LNCaP clone FGC (cell line): Measurements from ENCODE around the gene COPZ1.

Experiments
- DNase-seq: peaks from one replicate; pipeline ENCODE4 v3.0.0-alpha.2; 2011; ENCODE audit warnings: low read depth
- H3K4me3 ChIP-seq: 2 replicates; pipeline ENCODE4 v1.5.1; 2011; ENCODE audit warnings: mild to moderate bottlenecking, low read depth, low read length, control low read depth
- TF ChIP-seq, protein P1 (sequence below): IDR thresholded peaks from 2 replicates; pipeline ENCODE4 v1.5.1; 2012; ENCODE audit warnings: mild to moderate bottlenecking; ENCODE audit not compliant: control insufficient read depth, insufficient read depth; ENCODE audit errors: extremely low read depth

The COPZ1 gene

GRCh38 chr12:54359762-54360351 is 34.9 kb downstream of the COPZ1 start:
- H3K4me3 ChIP-seq = peak overlapping the region; percentile 73
- TF ChIP-seq, protein P1, sequence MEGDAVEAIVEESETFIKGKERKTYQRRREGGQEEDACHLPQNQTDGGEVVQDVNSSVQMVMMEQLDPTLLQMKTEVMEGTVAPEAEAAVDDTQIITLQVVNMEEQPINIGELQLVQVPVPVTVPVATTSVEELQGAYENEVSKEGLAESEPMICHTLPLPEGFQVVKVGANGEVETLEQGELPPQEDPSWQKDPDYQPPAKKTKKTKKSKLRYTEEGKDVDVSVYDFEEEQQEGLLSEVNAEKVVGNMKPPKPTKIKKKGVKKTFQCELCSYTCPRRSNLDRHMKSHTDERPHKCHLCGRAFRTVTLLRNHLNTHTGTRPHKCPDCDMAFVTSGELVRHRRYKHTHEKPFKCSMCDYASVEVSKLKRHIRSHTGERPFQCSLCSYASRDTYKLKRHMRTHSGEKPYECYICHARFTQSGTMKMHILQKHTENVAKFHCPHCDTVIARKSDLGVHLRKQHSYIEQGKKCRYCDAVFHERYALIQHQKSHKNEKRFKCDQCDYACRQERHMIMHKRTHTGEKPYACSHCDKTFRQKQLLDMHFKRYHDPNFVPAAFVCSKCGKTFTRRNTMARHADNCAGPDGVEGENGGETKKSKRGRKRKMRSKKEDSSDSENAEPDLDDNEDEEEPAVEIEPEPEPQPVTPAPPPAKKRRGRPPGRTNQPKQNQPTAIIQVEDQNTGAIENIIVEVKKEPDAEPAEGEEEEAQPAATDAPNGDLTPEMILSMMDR = no peak
- DNase-seq = no peak

DNA sequence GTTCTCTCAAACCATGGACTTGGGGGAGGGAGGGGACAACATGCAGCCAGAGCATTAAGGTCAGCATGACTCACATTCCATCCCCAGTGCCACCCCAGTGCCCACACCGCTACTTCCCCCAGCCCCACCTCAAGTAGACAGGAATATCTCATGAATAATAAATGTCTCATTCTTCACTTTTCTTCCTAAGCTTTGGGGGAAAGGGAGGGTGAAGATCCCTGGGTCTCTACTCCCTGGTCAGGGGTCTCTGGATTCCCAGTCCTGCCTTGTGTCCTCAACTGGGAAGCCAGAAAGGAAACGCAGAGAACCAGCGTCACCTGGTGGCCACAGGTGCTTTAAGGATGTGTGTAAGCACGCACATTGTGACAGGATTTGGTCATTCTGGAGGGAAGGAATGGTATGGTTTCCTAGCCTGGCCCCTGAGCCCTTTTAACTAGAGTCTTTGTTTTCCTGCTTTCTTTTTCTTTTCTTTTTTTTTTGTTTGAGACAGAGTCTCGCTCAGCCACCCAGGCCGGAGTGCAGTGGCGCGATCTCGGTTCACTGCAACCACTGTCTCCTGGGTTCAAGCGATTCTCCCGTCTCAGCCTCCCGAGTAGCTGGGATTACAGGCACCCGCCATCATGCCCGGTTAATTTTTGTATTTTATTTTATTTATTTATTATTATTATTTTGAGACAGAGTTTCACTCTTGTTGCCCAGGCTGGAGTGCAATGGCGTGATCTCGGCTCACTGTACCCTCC is 36.0 kb downstream of the COPZ1 start:
- H3K4me3 ChIP-seq = no peak overlapping the region
- DNase-seq = no peak
- TF ChIP-seq, protein P1 = peak; percentile 87

- TF ChIP-seq, protein P1 = no peak
- H3K4me3 ChIP-seq = no peak overlapping the region
- no peak for DNase-seq
Observed at GRCh38 chr12:54363047-54363446, 38.1 kb downstream of the COPZ1 start.

GRCh38 chr12:54363618-54364017 is 38.7 kb downstream of the COPZ1 start:
- no peak for DNase-seq
- TF ChIP-seq, protein P1 = no peak
- no peak overlapping the region for H3K4me3 ChIP-seq

DNA sequence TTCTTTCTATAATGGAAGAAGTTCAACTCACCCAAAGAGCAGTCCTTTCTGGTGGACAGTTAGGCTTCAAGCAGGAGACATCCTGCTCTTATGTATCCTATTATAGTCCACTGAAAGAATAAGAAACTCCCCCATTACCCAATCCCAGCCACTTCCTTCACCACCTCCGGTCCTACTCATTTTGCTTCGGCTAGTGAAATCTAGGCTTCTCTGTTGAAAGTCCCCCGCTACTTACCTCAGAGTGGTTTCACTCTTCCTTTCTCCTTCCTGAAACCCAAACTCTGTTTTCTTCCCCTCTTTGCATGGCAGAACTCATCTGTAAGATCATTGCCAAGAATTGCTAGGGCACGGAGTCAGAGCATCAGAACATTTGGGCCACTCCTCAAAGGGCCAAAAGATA is 39.5 kb downstream of the COPZ1 start, which contains the start of gene GPR84:
GPR84 (minus strand) TSS at position 74 of the 400 bp plus-strand sequence. CDS start 635 bp downstream, outside the sequence.
- no peak for DNase-seq
- H3K4me3 ChIP-seq = no peak within 1 kb of the TSS
- TF ChIP-seq, protein P1 = no peak

GRCh38 chr12:54368025-54368708 is 43.2 kb downstream of the COPZ1 start:
- DNase-seq = no peak
- TF ChIP-seq, protein P1 = no peak
- no peak overlapping the region for H3K4me3 ChIP-seq
